NCI-H2196 treated with DMSO at 0.1 percent for 48 hours (cell line): ENCODE measurements around the gene AP2A1.
"Not testable (repeated sequence)": the region's sequence is repeated elsewhere in the genome, so short reads cannot be mapped to it uniquely, and the experiment has no call there.

Source experiments
- DNase-seq: peaks from one replicate; lab custom pipeline; 2025; ENCODE audit not compliant: unreplicated experiment; lab: John Stamatoyannopoulos, UW

The AP2A1 gene

GRCh38 chr19:49766930-49767299 lies at the start of gene AP2A1:
AP2A1 (plus strand) TSS chr19:49767001; CDS start chr19:49767134, 133 bp downstream.
- no peak for DNase-seq

GRCh38 chr19:49718511-49718910 lies 48.3 kb upstream of the AP2A1 start:
- DNase-seq: no peak

- DNase-seq: no peak
These were observed 47.8 kb upstream of the AP2A1 start for GRCh38 chr19:49718991-49719390.

GRCh38 chr19:49719420-49719819 lies 47.4 kb upstream of the AP2A1 start:
- DNase-seq: not testable (repeated sequence)

- no peak for DNase-seq
These were observed 39.4 kb upstream of the AP2A1 start for GRCh38 chr19:49727217-49728030.

- DNase-seq: no peak
These were observed 36.6 kb upstream of the AP2A1 start for GRCh38 chr19:49730166-49730565.

GRCh38 chr19:49738268-49738667 lies 28.5 kb upstream of the AP2A1 start:
- no peak for DNase-seq

GRCh38 chr19:49739098-49739497 lies 27.7 kb upstream of the AP2A1 start:
- no peak for DNase-seq

GRCh38 chr19:49739933-49740332 lies 26.9 kb upstream of the AP2A1 start:
- DNase-seq: no peak

GRCh38 chr19:49741210-49741844 lies 25.5 kb upstream of the AP2A1 start:
- no peak for DNase-seq

- DNase-seq: no peak
These were observed 21.8 kb upstream of the AP2A1 start for GRCh38 chr19:49744946-49745381.

- no peak for DNase-seq
These were observed 20.4 kb upstream of the AP2A1 start for GRCh38 chr19:49746206-49746958.

- no peak for DNase-seq
These were observed 17.6 kb upstream of the AP2A1 start for GRCh38 chr19:49749055-49749716.

- no peak for DNase-seq
These were observed 17.0 kb upstream of the AP2A1 start for GRCh38 chr19:49749771-49750170.

- no peak for DNase-seq
These were observed 14.1 kb upstream of the AP2A1 start for GRCh38 chr19:49752701-49753100.

- no peak for DNase-seq
These were observed 10.8 kb upstream of the AP2A1 start for GRCh38 chr19:49755956-49756355.

- DNase-seq: no peak
These were observed 8.5 kb upstream of the AP2A1 start for GRCh38 chr19:49758292-49758691.

- no peak for DNase-seq
These were observed 5.6 kb upstream of the AP2A1 start for GRCh38 chr19:49761249-49761624.

- DNase-seq: no peak
These were observed 5.0 kb upstream of the AP2A1 start for GRCh38 chr19:49761625-49762311.

- no peak for DNase-seq
These were observed 3.6 kb upstream of the AP2A1 start, which contains the start of gene TSKS for GRCh38 chr19:49763230-49763629. TSKS (minus strand) TSS chr19:49763306; CDS start chr19:49763247, 59 bp downstream.

- no peak for DNase-seq
These were observed 2.5 kb upstream of the AP2A1 start for GRCh38 chr19:49764341-49764740.
